K562 treated with DMSO at 1 percent for 24 hours (cell line): ENCODE data around the gene ARFGEF2. TPM values are rescaled to one million over a fixed set of nuclear protein-coding genes. Genes with fewer than 3 reads are reported as not detected.

Experiments used
- total RNA-seq: library from RNA; unstranded; fragments of 300-600 nt; gene quantifications from 2 replicates; pipeline ENCODE4 v1.2.3, GENCODE V29; 2022; ENCODE audit warnings: low read depth; ENCODE audit not compliant: insufficient read depth

The ARFGEF2 gene
- 9.6 and 11.0 TPM in 2 replicates for total RNA-seq

DNA sequence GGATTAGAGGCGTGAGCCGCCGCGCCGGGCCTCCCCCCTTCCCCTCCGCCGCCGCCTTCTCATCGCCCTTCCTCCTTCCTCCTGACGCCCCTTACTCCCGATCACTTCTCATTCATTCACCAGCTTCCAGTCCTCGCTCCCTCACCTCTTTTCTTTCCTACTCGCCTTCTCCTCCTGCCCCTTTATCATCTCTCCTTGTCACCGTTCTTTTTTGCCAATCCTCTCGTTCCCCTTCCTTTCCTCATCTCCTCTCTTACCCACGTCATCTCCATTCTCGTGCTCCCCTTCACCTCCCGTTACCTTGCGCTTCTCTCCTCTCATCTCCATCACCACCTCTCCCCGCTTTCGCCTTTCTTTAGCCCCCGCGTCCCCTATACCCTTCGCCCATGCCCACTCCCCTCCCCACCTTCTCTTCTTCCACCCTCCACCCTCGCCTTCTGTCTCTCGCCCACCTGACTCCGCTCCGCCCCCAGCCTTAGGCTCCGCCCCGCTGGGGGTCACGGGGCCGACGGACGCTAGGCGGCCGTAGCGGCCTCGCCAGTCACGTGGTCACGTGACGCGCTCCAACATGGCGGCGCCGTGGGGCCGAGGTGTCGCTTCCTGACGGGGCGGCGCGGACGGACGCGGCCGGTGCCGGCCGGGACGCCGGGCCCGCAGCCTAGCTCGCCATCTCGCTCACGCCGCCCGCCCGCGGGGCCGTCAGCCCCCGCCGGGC lies at the start of gene ARFGEF2:
Gene ARFGEF2 (plus strand): TSS at position 544 of the 715 bp plus-strand sequence. CDS start 179 bp downstream, outside the sequence.

DNA sequence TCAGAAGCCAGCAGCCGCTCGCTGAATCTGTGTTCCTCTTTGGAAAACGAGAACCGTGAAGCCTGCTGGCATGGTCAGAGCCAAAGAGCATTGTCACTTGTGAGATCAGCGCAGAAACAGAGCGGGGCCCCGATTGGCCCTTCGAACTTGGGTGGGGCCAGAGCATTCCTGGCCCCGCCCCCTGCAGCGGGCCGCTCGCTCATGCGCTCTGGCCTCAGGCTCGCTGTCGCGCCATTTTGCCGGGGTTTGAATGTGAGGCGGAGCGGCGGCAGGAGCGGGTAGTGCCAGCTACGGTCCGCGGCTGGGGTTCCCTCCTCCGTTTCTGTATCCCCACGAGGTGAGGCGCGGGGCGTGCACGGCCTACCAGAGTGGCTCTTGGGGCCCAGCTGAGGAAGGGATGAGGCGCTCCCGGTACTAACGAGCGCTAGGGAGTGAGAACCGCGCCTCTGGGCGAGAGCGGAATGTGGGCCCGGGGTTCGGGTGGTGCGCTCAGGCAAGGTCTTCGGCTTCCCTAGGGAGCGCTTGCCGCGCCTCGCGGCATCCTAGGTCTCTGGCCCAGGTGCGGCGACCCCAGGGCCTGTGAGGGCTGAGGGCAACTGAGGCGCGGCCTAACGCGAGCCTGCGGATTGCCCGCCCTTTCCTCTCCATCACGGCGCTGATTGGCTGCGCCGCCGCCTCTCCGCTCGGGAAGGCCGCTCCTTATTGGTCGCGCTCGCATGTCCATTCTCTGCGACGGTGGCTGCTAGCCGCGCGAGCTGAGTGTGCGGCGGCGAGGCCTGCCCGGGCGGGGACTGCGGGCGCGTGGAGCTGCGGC lies 124.8 kb downstream of the ARFGEF2 start, which contains the start of gene CSE1L:
Gene CSE1L (plus strand): TSS at position 226 of the 814 bp plus-strand sequence. CDS start 12,152 bp downstream, outside the sequence.

Other genes starting within 250 kb of the ARFGEF2 start
- 23.2 and 26.1 TPM in 2 replicates for gene PREX1, start 93.7 kb upstream of the ARFGEF2 start, total RNA-seq
- 62.9 and 77.1 TPM in 2 replicates for gene CSE1L, start 124.6 kb downstream of the ARFGEF2 start, total RNA-seq